ENCODE measurements around the gene PDCD10.

PDCD10 gene

GRCh38 chr3:167684388-167684993 is 50.2 kb downstream of the PDCD10 start:
- in situ Hi-C loops (cut with MboI; ENCODE audit: low sequenced_read_pairs), result no loop called here

- in situ Hi-C loops (cut with MboI; ENCODE audit: low sequenced_read_pairs), result no loop called here
These were observed 55.2 kb downstream of the PDCD10 start for GRCh38 chr3:167679526-167679925.

- in situ Hi-C loops (cut with MboI; ENCODE audit: low sequenced_read_pairs), result no loop called here
These were observed 58.8 kb downstream of the PDCD10 start for GRCh38 chr3:167675848-167676247.

GRCh38 chr3:167673221-167673620 is 61.5 kb downstream of the PDCD10 start:
- in situ Hi-C loops (cut with MboI; ENCODE audit: low sequenced_read_pairs), result no loop called here

GRCh38 chr3:167671878-167672427 is 62.7 kb downstream of the PDCD10 start:
- in situ Hi-C loops (cut with MboI; ENCODE audit: low sequenced_read_pairs), result no loop called here

GRCh38 chr3:167669699-167670098 is 65.0 kb downstream of the PDCD10 start:
- in situ Hi-C loops (cut with MboI; ENCODE audit: low sequenced_read_pairs), result no loop called here

- in situ Hi-C loops (cut with MboI; ENCODE audit: low sequenced_read_pairs), result no loop called here
These were observed 66.0 kb downstream of the PDCD10 start for GRCh38 chr3:167668651-167669050.

- in situ Hi-C loops (cut with MboI; ENCODE audit: low sequenced_read_pairs), result no loop called here
These were observed 68.1 kb downstream of the PDCD10 start for GRCh38 chr3:167666563-167666962.

GRCh38 chr3:167662919-167663400 is 71.7 kb downstream of the PDCD10 start:
- in situ Hi-C loops (cut with MboI; ENCODE audit: low sequenced_read_pairs), result no loop called here

- in situ Hi-C loops (cut with MboI; ENCODE audit: low sequenced_read_pairs), result no loop called here
These were observed 76.9 kb downstream of the PDCD10 start for GRCh38 chr3:167657684-167658225.

GRCh38 chr3:167656821-167657220 is 77.9 kb downstream of the PDCD10 start:
- in situ Hi-C loops (cut with MboI; ENCODE audit: low sequenced_read_pairs), result no loop called here

- in situ Hi-C loops (cut with MboI; ENCODE audit: low sequenced_read_pairs), result no loop called here
These were observed 80.9 kb downstream of the PDCD10 start, which contains the start of gene WDR49 for GRCh38 chr3:167653760-167654159. WDR49 (minus strand) TSS chr3:167653942; CDS start chr3:167653425, 517 bp downstream.

- in situ Hi-C loops (cut with MboI; ENCODE audit: low sequenced_read_pairs), result no loop called here
These were observed 81.5 kb downstream of the PDCD10 start for GRCh38 chr3:167653155-167653554.

GRCh38 chr3:167651826-167652225 is 82.9 kb downstream of the PDCD10 start:
- in situ Hi-C loops (cut with MboI; ENCODE audit: low sequenced_read_pairs), result no loop called here

GRCh38 chr3:167650459-167650858 is 84.2 kb downstream of the PDCD10 start:
- in situ Hi-C loops (cut with MboI; ENCODE audit: low sequenced_read_pairs), result no loop called here

- in situ Hi-C loops (cut with MboI; ENCODE audit: low sequenced_read_pairs), result no loop called here
These were observed 84.9 kb downstream of the PDCD10 start for GRCh38 chr3:167649746-167650145.

GRCh38 chr3:167644611-167645010 is 90.1 kb downstream of the PDCD10 start:
- in situ Hi-C loops (cut with MboI; ENCODE audit: low sequenced_read_pairs), result no loop called here
